ENCODE results near the gene KDSR. TPM values are rescaled to one million over a fixed set of nuclear protein-coding genes. Genes with fewer than 3 reads are reported as not detected.

KDSR gene
- total and polyA plus RNA-seq, 2 experiments from 2014 or later, result 31.2 to 55.1 TPM

DNA sequence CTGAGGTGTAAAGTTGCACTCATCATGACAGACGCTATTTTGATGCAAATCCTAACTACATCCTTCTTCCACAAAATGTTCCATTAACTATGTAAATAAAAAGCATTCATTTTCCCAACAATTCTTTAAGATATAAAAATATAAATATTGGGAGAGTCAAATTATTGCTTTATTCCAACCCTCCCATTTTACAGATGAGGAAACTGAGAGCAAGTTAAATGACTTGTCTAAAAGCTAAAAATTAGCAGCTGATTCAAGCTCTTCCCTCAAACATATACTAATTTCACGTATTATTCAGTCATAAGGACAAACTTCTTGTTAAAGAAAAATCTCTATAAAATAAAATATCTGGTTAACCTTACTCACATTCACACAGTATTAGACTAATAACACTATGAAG lies 16.8 kb downstream of the KDSR start:
- Histone ChIP-seq H3F3A (ENCODE audit: insufficient read depth) (peaks cover 3% of the 10 kb centered on the region; the same call in 1 of the 2 replicates), H3K27me3 (replicated peaks; ENCODE audit: insufficient read depth) (no peaks in the 10 kb centered on the region), H3K27ac (no peak overlapping the region), H3K36me3 (ENCODE audit: low read depth) (peaks cover 59% of the 10 kb centered on the region), H4K20me1 (ENCODE audit: insufficient read depth) (no peaks in the 10 kb centered on the region), H3K9me2 (ENCODE audit: insufficient read depth) (no peaks in the 10 kb centered on the region), H3K79me2 (ENCODE audit: insufficient read depth) (peaks cover 6% of the 10 kb centered on the region; the same call in 1 of the 2 replicates), H3K4me3 (no peak overlapping the region), H3K4me2 (ENCODE audit: unreplicated experiment) (no peak overlapping the region), H3K9ac (no peak overlapping the region), H3K4me1 (ENCODE audit: insufficient read depth) (no peaks in the 10 kb centered on the region), H2AFZ (no peak overlapping the region), H3K9me3 (ENCODE audit: low read depth) (no peaks in the 10 kb centered on the region)
- DNase-seq, result no peak
- 49 to 50% methylated on average over 2 of the region's 2 CpGs for WGBS, 2 experiments (ENCODE audit: low coverage in 1 of 2, low lambda C conversion rate in 2 of 2, missing lambda C conversion rate in 2 of 2)
- in situ Hi-C loops (cut with MboI), result loop anchor here (25.0 kb wide), 1 partner anchor 487 kb away; no protein-coding TSS in a partner anchor
- TF ChIP-seq EZH2 (IDR thresholded peaks at IDR 0.05; ENCODE audit: insufficient read depth, poor library complexity, severe bottlenecking) (no peak), EZH2phosphoT487 (IDR thresholded peaks at IDR 0.05; ENCODE audit: insufficient read depth, low read depth) (no peak)

DNA sequence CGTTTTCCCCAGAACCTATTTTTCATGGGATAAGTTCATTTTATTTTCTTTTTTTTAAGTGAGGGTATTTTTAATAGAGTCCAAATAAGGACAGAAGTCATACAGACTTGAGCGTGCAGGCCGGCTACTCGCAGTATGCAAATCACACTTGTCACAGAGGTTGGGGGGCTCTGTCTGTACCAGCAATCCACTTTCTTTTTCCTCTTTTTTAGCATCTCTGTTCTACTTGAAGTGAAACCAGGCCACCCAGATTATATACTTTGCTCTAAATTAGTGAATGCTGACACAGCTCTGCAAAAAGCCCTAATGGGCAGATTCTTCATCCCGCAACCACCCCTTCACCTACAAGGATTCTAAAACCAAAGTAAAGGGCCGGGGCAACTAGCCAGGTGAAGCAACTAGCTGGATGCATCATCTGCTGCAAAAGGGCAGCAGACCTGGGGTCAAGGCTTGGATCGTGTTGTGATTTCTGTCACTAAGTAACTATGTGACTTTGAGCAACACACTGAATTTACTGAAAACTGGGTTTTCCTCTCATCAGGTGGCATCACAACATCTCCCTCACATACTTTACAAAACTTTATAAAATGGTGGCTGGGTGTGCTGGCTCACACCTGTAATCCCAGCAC lies 18.4 kb downstream of the KDSR start:
- TF ChIP-seq EZH2phosphoT487 (IDR thresholded peaks at IDR 0.05; ENCODE audit: insufficient read depth, low read depth) (no peak), EZH2 (IDR thresholded peaks at IDR 0.05; ENCODE audit: insufficient read depth, poor library complexity, severe bottlenecking) (no peak)
- peaks cover 45% of the 10 kb centered on the region for H3K36me3 ChIP-seq (ENCODE audit: low read depth)
- in situ Hi-C loops (cut with MboI), result no loop called here

DNA sequence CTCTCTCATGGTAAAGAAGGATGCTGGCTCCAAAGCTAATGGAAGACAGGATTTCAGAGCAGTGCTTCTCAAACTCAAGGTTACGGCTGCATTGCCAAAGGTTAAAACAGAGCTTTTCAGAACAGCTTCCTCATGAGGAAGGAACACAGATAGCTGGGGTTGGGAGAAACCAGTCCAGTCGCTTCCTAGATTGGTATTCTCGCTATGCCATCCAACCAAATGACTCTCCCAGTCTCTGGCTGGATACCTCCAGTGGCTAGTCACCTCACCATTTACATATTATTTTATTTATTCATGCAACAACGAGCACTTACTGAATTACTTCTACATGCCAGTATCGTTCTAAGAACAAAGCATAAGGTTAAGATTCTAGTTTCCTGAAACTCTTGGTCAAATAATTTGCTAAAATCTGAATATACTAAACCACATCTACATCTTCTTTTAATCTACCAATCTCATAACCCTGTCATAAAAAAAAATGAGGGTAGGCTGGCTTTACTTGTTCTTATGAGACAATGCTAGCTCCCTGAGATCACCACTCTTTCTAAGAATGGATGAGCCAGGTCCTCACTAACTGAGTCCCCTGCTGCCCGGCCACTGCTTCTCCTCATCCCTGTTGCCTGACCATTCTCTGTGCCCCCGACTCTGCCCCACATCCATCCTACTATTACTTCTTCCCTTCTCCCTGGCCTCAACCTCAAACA lies 20.4 kb downstream of the KDSR start:
- 88 to 91% methylated on average over 7 of the region's 7 CpGs for WGBS, 2 experiments (ENCODE audit: low coverage in 1 of 2, low lambda C conversion rate in 2 of 2, missing lambda C conversion rate in 2 of 2)
- H3K9me3 ChIP-seq (ENCODE audit: low read depth), result no peaks in the 10 kb centered on the region
- no peak overlapping the region for H2AFZ ChIP-seq
- no peak overlapping the region for H3K4me2 ChIP-seq (ENCODE audit: unreplicated experiment)
- no peak overlapping the region for H3K4me3 ChIP-seq
- H3F3A ChIP-seq (ENCODE audit: insufficient read depth), result peaks cover under 1% of the 10 kb centered on the region; the same call in 1 of the 2 replicates
- peaks cover 39% of the 10 kb centered on the region for H3K36me3 ChIP-seq (ENCODE audit: low read depth)
- no peak overlapping the region; the same call in 1 of the 2 replicates for H3K27ac ChIP-seq
- H3K9ac ChIP-seq, result no peak overlapping the region
- H4K20me1 ChIP-seq (ENCODE audit: insufficient read depth), result no peaks in the 10 kb centered on the region
- H3K27me3 ChIP-seq (replicated peaks; ENCODE audit: insufficient read depth), result no peaks in the 10 kb centered on the region
- TF ChIP-seq EZH2 (IDR thresholded peaks at IDR 0.05; ENCODE audit: insufficient read depth, poor library complexity, severe bottlenecking) (no peak), EZH2phosphoT487 (IDR thresholded peaks at IDR 0.05; ENCODE audit: insufficient read depth, low read depth) (no peak)
- H3K4me1 ChIP-seq (ENCODE audit: insufficient read depth), result no peaks in the 10 kb centered on the region
- peaks cover 7% of the 10 kb centered on the region; the same call in 1 of the 2 replicates for H3K79me2 ChIP-seq (ENCODE audit: insufficient read depth)
- no peaks in the 10 kb centered on the region for H3K9me2 ChIP-seq (ENCODE audit: insufficient read depth)
- in situ Hi-C loops (cut with MboI), result no loop called here
- no peak for DNase-seq

More for the DNA sequence above, 18.4 kb downstream of the KDSR start:
- H3K4me3 ChIP-seq, result no peak overlapping the region
- no peaks in the 10 kb centered on the region for H3K9me2 ChIP-seq (ENCODE audit: insufficient read depth)
- H3K4me2 ChIP-seq (ENCODE audit: unreplicated experiment), result no peak overlapping the region
- no peak overlapping the region for H2AFZ ChIP-seq
- WGBS, 2 experiments (ENCODE audit: low coverage in 1 of 2, low lambda C conversion rate in 2 of 2, missing lambda C conversion rate in 2 of 2), result 95 to 97% methylated on average over 7 of the region's 7 CpGs
- peaks cover 7% of the 10 kb centered on the region; the same call in 1 of the 2 replicates for H3K79me2 ChIP-seq (ENCODE audit: insufficient read depth)
- no peaks in the 10 kb centered on the region for H4K20me1 ChIP-seq (ENCODE audit: insufficient read depth)
- H3K27ac ChIP-seq, result no peak overlapping the region
- H3K9ac ChIP-seq, result no peak overlapping the region
- H3F3A ChIP-seq (ENCODE audit: insufficient read depth), result no peaks in the 10 kb centered on the region; the same call in 1 of the 2 replicates
- H3K27me3 ChIP-seq (replicated peaks; ENCODE audit: insufficient read depth), result no peaks in the 10 kb centered on the region
- H3K9me3 ChIP-seq (ENCODE audit: low read depth), result no peaks in the 10 kb centered on the region
- H3K4me1 ChIP-seq (ENCODE audit: insufficient read depth), result no peaks in the 10 kb centered on the region
- DNase-seq, result no peak

DNA sequence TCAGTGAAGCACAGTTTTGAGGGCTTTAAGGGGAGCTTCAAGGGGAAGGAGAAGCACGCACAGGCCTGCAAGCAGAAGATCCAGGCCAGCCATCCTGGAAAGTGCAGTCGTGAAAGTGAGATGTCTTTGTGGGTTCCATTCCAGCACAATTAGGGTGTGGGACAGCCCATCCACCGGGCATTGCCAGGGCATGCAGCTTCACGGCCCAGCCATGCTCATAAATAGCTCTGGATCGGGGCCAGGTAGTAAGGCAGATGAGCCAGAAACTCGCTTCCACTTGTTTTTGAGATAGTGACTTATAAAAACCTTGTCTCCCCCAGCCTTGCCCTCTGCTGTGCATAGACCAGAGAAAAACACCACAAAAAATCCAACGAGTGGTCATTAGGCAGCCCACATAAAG lies 21.0 kb downstream of the KDSR start:
- Histone ChIP-seq H3K27me3 (replicated peaks; ENCODE audit: insufficient read depth) (no peaks in the 10 kb centered on the region), H2AFZ (no peak overlapping the region), H3K36me3 (ENCODE audit: low read depth) (peaks cover 38% of the 10 kb centered on the region), H3K9me3 (ENCODE audit: low read depth) (no peaks in the 10 kb centered on the region), H3K4me1 (ENCODE audit: insufficient read depth) (no peaks in the 10 kb centered on the region), H3K4me3 (no peak overlapping the region), H4K20me1 (ENCODE audit: insufficient read depth) (no peaks in the 10 kb centered on the region), H3K79me2 (ENCODE audit: insufficient read depth) (peaks cover 7% of the 10 kb centered on the region; the same call in 1 of the 2 replicates), H3K9ac (no peak overlapping the region), H3F3A (ENCODE audit: insufficient read depth) (peaks cover 3% of the 10 kb centered on the region; the same call in 1 of the 2 replicates), H3K4me2 (ENCODE audit: unreplicated experiment) (no peak overlapping the region), H3K27ac (no peak overlapping the region; the same call in 1 of the 2 replicates), H3K9me2 (ENCODE audit: insufficient read depth) (no peaks in the 10 kb centered on the region)
- WGBS, 2 experiments (ENCODE audit: low coverage in 1 of 2, low lambda C conversion rate in 2 of 2, missing lambda C conversion rate in 2 of 2), result 21 to 25% methylated on average over 7 of the region's 7 CpGs
- in situ Hi-C loops (cut with MboI), result no loop called here
- DNase-seq, result peak; percentile 64
- TF ChIP-seq EZH2 (IDR thresholded peaks at IDR 0.05; ENCODE audit: insufficient read depth, poor library complexity, severe bottlenecking), result no peak
- no peak for TF ChIP-seq EZH2phosphoT487 (IDR thresholded peaks at IDR 0.05; ENCODE audit: insufficient read depth, low read depth)
